PC-9 (cell line): Measurements from ENCODE around the gene ITPKA.

Experiments used
- CTCF ChIP-seq: fragments of 200-600 bp; sonication (generic); conservative IDR thresholded peaks from 2 replicates; pipeline ENCODE4 v1.6.1; 2017; ENCODE audit warnings: mixed run types, antibody characterized with exemption, mild to moderate bottlenecking, moderate library complexity
- EZH2 ChIP-seq: fragments of 200-600 bp; sonication (generic); IDR thresholded peaks from 2 replicates; pipeline ENCODE4 v1.8.0; 2017; ENCODE audit warnings: antibody characterized with exemption, low read depth

GRCh38 chr15:41474941-41475340 is 18.7 kb upstream of the ITPKA start:
- TF ChIP-seq EZH2 (no peak), CTCF (no peak)
